Stimulated activated CD4-positive, alpha-beta T cell treated with anti-CD3 and anti-CD28 coated beads, Interleukin-15, amount 100 ng/mL, for 48 hours (primary cell): Measurements from ENCODE around the gene PKN1.
"Not testable (repeated sequence)": the region's sequence is repeated elsewhere in the genome, so short reads cannot be mapped to it uniquely, and the experiment has no call there.

ENCODE experiments used
- DNase-seq, 2 donors: peaks; one replicate each; pipeline ENCODE4 v3.0.0-alpha.2; 2020; ENCODE audit warnings: low read depth in 2 of 2

Gene PKN1

DNA sequence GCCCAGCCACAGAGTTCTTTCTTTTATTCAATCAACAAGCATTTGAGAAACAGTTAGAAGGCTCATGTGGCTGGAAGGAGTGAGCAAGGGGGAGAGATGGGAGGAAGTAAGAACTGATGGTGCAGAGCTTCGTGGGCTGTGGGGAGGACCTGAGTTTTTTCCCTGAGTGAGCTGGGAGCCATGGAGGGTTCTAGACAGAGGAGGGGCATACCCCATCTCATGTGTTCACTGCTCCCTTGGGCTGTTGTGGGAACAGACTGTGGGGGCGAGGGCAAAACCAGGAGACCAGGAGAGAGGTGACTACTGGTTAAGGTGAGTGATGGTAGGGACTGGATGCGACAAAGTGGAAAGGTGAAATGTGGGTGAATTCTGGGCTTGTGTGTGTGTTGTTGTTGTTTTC, 2.4 kb upstream of the PKN1 start:
- DNase-seq: no peak

DNA sequence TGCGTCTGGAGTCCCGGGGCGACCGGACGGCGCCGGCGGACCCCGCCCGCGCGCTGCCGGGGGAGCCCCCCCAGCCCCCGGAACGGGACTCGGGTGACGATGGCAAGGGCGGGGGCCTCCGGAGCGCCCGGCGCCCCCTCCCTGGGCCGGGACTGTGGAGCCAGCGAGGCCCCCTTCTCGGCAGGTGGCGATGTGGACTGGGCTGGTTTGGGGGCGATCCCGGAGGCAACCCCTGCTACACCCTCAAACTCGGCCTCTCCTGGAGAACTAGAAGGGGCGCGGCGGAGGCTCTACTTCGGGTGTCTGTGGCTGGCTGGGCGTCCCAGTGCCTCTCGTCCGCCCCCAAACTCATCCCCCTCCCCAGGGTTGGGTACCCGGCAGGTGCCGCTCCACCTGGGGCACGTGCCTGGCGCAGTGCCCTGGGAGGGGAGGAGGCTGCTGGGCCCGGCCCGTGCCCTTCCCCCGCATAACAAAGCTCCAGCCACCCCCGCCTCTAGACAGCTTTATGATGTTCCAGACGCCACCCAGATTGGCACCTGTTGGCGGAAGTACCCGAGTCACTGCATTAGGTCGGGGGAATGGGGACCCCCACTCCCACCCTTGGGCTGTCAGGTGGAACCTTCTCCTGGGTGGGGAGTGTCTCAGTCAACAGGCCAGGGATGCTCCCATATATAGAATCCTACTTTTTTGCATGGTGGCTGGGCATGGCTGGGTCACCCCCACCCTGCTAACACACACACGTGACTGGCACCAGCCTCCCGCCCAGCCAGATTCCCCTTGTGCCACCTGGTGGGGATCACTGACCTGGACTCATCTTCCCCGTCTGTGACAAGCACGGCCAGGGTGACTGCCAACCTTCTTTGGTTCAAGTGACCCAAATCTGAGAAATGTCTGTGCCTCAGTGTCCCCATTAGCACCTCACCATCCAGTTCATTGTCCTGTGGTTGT, 722 bp downstream of the PKN1 start:
- DNase-seq: no peak

DNA sequence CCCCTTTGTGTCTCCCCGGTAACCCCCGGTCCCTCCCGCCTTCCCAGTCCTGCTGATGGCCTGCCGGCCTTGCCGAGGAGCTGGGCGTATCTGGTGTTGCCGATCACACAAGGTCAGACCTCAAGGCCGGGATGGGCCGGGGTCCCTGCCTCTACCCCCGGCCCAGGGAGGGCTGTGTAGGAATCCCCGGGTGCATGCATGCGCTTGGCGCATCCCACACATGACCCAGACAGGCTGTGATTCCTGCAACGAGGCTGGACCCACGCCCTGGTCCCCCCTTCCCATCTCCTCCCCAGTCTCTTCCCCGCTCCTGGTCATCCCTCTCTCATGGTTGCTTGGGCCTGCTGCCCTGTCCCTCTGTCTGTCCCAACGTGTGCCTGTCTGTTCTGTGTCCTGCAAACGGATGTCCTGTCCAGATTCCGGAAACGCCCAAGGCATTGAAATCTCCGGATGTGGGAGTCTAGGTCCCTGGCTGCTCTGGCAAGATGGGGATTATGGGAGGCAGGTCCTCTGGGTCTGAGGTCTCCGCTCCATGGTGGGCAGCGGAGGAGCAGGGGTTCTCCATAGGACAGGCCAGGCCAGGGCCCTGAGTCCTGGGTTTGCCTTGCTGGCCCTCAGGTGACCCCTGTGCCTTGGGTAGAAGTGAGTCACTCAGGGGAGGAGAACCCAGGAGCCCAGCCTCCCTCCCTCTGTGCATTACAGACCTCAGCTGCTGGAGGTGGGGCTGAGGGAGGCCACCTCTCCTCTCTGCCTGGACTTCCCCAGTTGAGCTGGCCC, 1.6 kb downstream of the PKN1 start:
- DNase-seq: no peak

DNA sequence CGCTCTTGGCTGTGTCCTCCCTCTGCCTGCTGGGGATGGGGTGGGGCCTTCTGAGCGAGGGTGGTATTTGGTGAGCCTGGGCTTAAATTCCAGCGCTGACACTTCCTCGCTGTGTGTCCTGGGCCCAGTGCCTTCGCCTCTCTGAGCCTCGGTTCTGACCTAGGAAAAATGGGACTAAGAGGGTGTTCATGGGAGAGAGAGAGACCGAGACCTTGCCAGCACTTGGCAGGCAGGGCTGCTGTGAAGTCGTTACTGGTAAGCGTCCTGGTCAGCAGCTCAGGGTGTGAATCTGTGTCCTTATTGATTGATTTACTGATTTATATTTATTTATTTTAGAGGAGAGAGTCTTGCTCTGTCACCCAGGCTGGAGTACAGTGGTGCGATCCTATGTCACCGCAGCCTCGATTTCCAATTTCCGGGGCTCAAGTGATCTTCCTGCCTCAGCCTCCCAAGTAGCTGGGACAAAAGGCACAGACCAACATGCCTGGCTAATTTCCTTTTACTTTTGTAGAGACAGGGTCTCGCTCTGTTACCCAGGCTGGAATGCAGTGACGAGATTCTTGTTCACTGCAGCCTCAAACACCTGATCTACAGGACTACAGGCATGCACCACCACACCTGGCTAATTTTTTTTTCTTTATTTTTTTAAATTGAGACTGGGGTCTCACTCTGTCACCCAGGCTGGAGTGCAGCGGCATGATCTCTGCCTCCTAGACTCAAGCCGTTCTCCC, 2.4 kb downstream of the PKN1 start:
- DNase-seq: no peak

DNA sequence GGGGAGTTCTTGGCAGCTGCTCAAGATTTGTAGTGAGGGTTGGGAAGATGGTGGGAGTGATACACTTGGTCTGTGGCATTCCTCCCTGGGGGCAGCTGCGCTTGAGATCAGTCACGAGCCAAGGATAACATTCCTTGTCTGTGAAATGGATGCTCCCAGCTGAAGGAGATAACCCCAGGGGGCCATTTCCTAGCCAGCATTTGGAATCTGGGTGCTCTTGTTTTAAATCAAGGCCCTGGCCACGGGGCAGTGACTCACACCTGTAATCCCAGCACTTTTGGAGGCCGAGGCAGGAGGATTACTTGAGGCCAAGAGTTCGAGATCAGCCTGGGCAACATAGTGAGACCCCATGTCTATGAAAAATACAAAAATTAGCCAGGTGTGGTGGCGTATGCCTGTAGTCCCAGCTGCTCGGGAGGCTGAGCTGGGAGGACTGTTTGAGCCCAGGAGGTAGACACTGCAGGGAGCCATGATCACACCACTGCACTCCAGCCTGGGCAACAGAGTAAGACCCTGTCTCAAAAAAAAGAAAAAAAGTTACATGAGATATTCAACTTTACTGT, 4.6 kb downstream of the PKN1 start:
- no peak for DNase-seq

DNA sequence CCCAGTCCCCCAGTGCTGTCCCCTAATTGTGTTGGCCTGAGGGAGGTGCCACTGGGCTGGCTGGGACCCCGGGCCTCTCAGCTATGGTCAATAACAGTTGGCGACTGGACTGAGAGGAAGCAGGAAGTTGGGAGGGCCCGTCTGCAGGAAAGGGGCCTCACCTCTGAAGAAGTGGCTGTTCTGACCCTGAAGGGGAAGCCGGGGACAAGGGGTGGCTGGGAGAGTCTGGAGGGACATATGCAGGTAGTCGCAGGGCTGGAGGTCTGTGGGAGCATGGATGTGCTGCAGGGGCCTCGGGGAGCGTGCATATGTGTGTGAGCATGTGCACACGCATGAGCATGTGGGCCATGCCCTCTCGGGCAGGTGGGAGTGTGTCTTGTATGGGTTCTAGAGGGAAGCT, 5.9 kb downstream of the PKN1 start:
- DNase-seq: no peak

DNA sequence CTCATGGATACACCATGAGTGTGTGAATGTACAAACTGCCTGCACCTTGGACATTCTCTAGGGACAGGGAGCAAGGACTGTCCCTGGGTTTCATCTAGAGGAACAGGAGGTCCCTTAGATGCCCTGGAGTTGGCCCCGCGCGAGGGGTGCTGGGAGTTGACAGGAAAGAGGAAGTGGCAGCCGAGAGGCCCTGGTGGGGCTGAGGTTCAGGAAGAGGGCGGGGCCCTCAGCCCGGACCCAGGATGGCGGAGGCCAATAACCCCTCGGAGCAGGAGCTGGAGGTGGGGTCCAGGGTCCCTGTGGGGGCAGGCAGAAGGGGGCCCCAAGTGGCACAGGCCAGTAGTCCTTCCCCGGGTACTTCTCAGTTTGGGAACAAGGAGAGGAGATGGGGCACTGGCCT, 6.9 kb downstream of the PKN1 start:
- DNase-seq: peak; percentile 60 to 72

DNA sequence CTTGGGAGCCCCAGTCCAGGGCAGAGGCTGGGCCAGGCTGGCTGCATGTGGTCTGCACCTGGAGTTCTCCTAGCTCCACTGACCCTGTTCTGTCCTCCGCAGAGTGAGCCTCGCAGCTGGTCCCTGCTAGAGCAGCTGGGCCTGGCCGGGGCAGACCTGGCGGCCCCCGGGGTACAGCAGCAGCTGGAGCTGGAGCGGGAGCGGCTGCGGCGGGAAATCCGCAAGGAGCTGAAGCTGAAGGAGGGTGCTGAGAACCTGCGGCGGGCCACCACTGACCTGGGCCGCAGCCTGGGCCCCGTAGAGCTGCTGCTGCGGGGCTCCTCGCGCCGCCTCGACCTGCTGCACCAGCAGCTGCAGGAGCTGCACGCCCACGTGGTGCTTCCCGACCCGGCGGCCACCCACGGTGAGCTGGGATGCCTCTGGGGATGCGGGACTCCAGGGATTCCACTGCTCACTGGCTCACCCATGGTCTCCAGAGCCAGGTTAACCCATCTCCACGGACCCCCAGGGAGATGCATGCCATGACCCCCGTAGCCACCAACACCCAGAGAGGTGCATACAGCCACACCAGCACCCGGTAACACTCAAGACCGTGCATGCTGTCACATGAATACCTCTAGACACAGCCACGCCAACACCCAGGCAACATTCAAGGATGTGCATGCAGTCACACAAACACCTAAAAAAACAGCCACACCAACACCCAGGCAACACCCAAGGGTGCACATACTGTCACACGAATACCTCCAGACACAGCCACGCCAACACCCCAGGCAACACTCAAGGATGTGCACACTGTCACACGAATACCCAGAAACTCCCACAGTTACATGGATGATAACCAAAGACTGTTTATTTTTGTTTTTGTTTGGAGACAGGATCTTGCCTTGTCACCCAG, 8.2 kb downstream of the PKN1 start:
- no peak for DNase-seq

DNA sequence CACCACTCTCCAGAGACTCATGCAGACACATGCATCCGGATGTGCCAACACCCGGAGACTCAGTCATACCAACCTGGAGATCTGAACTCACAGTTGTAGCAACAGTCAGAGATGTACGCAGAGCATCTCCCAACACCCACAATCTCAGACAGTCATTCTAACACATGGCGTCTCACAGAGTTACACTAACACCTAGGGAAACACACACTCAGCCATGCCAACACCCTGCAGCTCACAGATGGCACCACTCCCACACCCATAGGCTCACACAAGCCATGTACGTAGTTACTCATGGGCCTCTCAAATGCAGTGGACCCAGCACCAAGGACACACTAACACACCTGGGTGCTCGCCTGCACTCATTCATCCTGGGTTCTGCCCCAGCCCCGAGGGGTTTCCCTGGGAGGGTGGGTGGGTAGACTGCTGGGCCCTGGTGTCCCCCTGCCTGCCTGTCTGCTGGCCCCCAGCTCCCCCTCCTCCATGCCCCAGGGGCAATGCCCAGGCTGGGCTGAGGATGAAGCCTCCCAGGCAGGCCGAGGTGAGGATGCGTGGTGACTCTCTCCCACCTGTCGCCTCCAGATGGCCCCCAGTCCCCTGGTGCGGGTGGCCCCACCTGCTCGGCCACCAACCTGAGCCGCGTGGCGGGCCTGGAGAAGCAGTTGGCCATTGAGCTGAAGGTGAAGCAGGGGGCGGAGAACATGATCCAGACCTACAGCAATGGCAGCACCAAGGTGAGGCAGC, 10.0 kb downstream of the PKN1 start:
- DNase-seq: no peak

DNA sequence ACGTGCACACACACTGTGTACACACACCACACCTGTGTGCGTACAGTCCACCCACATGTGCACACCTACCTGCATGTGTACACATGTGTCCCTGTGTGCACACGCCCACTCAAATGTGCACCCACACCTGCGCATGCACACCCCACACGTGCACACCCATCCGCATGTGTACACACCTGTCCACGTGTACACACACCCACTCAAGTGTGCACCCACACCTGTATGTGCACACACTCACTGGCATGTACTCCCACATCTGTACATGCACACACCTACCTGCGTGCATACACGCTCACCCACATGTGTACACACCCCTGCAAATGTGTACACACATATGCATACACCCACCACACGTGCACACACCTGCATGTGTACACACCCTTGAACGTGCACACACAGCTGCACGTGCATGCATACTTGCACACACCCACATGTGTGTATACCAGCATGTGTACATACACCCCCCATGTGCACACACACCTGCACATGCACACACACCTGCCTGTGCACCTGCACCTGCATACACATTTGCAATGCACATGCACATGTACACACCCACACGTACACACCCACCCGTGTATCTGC, 10.6 kb downstream of the PKN1 start:
- DNase-seq: no peak

DNA sequence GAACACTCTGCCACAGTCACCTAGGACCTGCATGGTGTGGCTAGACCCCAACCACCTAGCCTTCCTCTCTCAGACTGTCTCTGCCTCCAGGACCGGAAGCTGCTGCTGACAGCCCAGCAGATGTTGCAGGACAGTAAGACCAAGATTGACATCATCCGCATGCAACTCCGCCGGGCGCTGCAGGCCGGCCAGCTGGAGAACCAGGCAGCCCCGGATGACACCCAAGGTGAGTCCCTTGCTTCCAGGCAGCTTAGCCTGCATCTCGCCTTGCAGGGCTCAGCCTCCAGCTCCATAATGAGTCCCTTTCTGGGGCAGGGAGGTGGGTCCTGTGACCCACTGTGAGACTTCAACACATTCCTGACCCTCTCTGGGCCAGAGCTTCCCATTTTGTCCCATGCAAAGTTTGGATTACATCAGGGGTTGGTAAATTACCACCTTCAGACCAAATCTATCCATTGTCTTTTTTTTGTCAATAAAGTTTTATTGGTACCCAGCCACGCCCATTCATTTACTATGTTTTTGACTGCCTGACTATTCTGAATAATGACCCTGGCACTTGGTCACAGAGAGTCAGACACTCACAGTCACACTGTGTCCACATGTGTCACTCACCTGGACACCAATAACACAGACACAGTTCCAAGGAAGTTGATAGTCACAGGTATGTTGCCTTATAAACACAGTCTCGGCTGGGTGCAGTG, 13.4 kb downstream of the PKN1 start:
- no peak for DNase-seq

DNA sequence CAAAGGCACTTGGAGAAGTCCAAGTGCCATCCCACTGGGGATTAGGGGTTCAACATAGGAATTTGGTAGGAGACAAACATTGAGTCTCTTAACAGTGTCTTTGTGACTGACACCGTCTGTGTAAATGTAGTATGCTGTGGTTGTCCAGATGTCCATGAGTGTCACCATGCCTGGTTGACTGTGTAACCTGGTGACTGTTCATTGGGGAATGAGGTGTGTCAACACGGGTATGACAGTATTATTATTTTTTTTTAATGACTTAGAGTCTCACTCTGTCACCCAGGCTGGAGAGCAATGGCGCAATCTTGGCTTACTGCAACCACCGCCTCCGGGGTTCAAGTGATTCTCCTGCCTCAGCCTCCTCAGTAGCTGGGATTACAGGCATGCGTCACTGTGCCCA, 16.2 kb downstream of the PKN1 start:
- no peak for DNase-seq

DNA sequence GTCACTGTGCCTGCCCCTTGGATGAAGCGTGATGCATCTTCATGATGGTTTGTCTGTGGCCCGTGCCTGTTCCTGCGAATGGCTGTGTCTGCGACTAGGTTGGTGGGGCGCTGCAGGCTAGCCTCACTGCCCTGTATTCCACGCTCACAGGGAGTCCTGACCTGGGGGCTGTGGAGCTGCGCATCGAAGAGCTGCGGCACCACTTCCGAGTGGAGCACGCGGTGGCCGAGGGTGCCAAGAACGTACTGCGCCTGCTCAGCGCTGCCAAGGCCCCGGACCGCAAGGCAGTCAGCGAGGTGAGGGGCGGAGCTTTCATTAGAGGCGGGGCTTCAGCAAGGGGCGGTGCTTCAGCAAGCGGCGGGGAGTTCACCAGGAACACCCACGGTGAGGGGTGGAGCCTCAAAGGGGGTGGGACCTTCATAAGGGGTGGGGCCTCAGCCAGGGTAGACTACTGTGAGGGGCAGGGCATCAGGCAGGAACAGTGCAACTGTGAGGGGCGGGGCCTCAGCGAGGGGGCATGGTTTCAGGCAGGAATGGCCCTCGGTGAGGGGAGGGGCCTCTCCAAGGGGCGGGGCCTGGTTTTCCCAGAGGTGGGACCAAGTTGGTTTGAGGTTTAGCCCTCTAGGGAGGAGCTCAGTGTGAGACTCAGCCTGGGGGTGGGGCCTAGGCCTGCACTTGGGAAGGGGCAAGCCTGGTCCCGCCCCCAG, 17.2 kb downstream of the PKN1 start:
- DNase-seq: peak; percentile 77 to 78

DNA sequence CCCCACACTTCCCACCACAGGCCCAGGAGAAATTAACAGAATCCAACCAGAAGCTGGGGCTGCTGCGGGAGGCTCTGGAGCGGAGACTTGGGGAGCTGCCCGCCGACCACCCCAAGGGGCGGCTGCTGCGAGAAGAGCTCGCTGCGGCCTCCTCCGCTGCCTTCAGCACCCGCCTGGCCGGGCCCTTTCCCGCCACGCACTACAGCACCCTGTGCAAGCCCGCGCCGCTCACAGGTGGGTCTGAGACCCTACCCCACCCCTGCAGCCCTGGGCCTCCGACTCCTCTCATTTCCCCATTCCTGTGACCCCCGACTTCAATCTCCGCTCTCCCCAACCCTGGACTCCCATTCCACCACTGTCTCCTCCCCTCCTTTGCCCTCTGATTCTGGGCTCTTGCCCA, 17.8 kb downstream of the PKN1 start:
- no peak for DNase-seq

DNA sequence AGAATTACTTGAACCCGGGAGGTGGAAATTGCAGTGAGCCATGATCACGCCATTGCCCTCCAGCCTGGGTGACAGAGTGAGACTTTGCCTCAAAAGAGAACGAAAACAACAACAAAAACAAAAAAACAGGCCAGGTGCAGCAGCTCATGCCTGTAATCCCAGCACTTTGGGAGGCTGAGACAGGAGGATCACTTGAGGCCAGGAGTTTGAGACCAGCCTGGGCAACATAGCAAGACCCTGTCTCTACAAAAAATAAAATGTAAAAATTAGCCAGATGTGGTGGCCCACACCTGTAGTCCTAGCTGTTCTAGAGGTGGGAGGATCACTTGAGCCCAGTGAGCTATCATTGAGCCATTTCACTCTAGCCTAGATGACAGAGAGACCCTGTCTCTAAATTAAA, 19.2 kb downstream of the PKN1 start:
- not testable (repeated sequence) for DNase-seq

DNA sequence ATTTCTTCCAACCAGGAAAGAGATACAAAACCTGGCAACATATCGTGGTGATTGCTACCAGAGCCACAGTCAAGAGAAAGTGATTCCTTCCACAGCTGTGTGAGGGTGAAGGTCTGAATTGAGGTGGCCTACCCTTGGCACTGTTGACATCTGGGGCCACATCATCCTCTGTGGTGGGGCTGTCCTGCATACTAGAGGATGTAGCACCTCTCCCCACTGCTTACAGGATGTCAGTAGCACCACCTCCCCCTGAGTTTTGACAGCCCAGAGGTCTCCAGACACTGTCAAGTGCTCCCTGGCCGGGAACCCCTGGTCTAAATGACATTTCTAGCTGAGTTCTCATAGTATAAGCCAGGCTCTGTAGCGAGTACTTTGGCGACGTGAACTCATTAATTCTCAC, 26.6 kb downstream of the PKN1 start:
- DNase-seq: no peak

DNA sequence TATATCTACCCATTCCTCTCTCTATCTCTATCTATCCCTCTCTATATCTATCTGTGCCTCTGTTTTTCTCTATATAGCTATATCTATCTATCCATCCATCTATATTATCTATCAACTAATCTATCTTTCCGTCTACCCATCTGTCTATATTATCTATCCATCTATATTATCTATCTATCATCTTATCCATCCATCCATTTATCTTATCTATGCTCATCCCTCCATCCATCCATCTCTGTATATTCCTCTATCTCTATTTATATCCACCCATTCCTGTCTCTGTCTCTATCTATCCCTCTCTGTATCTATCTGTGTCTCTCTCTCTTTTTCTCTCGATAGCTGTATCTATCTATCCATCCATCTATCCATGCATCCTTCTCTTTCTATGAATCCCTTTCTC, 27.8 kb downstream of the PKN1 start:
- DNase-seq: no peak

DNA sequence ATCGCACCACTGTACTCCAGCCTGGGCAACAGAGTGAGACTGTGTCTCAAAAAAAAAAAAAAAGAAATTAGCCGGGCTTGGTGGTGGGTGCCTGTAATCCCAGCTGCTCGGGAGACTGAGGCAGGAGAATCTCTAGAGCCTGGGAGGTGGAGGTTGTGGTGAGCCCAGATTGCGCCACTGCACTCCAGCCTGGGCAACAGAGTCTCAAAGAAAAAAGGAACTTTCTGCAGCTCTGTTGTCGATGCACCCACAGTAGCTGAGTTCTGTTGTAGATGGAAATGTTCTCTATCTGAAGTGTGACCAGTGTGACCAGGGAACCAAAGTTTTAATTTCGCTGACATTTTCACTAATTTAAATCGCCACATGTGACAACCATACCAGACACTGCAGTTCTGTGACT, 29.3 kb downstream of the PKN1 start:
- not testable (repeated sequence) for DNase-seq

DNA sequence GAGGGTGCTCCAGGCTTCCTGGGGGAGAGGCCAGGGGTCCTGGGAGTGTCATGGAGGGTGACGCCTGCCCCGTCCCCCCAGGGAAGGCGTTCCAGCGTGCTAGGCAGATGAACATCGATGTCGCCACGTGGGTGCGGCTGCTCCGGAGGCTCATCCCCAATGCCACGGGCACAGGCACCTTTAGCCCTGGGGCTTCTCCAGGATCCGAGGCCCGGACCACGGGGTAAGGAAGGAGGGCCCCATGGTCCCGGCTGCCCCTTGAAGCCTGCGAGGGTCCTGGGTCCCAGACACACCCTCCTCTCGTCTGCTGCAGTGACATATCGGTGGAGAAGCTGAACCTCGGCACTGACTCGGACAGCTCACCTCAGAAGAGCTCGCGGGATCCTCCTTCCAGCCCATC, 30.6 kb downstream of the PKN1 start:
- DNase-seq: no peak
